Adipose tissue (tissue), 3 donors: ENCODE results near the gene CHMP1A. TPM values are rescaled to one million over a fixed set of nuclear protein-coding genes. Genes with fewer than 3 reads are reported as not detected.

Source experiments
- H3K27ac ChIP-seq: one replicate; pipeline ENCODE4 v1.5.1; 2013; ENCODE audit warnings: low read depth, low read length
- WGBS, 3 donors: extraction: QIAGEN DNeasy Blood & Tissue Kit; methylation state at CpG; one replicate each; pipeline ENCODE4 v1.1.7; 2013; 5-methylcytosine and 5-hydroxymethylcytosine counted together
- polyA plus RNA-seq, 3 donors: library from polyadenylated mRNA; stranded (reverse); fragments of 200-250 nt; gene quantifications; one replicate each; pipeline ENCODE4 v1.2.3, GENCODE V29; 2013
- donor health status: healthy with polysubstance abuse.
- donor health status: Bipolar disorder and iron deficiency.
- donor health status: healthy.

The CHMP1A gene
- polyA plus RNA-seq, 3 donors: 34.9 to 59.4 (median 54.2) TPM

DNA sequence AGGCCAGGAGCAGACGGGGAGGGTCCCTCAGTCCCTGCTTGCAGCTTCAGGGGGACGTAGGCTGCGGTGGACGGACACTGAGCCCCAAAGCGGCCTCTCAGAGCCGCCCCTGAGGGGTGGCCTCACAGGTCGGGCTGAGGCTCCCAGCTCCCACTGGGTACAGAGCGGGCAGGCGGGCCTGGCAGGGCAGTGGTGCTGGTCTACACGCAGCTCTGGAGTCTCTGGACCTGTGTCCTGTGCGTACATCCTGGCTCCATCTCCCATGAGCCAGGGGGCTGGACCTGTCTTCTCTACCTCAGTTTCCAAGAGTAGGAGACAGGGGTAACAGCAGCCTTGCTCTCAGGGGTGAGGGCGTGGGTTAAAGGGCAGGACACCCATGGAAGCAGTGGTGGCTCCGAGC lies 42.3 kb downstream of the CHMP1A start:
- H3K27ac ChIP-seq: no peak overlapping the region
- WGBS, 3 donors: 77 to 82% (median 80%) methylated on average over 11 to 13 of the region's 13 CpGs

DNA sequence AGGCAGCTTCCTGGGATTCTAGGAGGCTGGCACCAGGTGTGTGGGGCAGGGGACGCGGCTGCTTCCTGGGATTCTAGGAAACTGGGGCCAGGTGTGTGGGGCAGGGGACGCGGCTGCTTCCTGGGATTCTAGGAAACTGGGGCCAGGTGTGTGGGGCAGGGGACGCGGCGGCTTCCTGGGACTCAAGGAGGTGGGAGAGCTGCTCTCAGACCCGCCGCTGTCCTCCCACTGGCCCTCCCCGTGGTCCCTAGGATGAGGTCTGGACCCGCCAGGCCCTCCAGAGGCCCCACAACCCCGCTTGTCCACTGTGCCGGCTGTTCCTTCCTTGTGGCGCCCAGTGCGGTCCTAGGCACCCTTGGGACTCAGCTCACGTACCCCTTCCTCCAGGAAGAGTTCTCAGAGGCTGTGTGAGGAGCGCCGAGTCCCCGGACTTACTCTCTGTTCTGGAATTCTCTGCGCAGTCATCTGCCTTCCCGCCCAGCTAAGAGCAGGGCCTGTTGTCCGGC lies 43.5 kb downstream of the CHMP1A start:
- WGBS, 3 donors: 41 to 88% (median 86%) methylated on average over 20 to 22 of the region's 22 CpGs
- H3K27ac ChIP-seq: no peak overlapping the region

- WGBS, 3 donors: 35 to 62% (median 56%) methylated on average over 14 to 19 of the region's 19 CpGs
- no peak within 1 kb of the TSS for H3K27ac ChIP-seq
Observed at GRCh38 chr16:89613231-89613953, 44.1 kb downstream of the CHMP1A start, which contains the start of gene DPEP1. DPEP1 (plus strand) TSS chr16:89613642; CDS start chr16:89630411, 16,769 bp downstream.

DNA sequence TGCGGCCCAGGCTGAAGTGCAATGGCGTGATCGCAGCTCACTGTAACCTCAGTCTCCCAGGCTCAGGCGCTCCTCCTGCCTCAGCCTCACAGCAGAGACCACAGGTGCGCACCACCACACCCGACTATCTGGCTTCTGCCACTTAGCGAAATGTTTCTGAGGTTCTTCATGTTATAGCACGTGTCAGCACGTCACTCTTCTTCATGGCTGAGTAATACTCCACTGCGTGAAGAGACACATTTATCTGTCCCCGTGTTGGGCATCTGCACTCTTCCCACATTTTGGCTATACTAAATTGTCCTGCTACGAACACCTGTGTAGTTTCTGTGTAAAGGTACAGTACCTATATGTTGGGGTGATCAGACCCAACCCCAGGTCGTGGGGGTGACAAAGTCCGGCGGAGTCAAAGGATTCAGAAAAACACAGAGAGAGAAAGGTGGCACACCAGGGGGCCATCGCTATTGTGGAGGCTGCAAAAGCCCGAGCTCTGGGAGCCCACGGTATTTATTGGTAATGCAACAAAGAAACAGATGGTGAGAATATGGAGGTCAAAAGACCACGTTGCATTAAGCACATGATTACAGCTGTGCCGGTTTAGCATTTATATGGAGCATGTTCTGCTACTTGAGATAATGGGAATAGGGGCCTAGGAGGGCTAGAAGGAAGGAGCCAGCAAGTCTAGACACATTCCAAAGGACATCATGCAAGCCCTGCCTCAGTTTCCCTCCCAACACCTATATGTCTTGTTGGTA lies 44.9 kb downstream of the CHMP1A start:
- H3K27ac ChIP-seq: no peak overlapping the region
- WGBS, 3 donors: 84 to 90% (median 87%) methylated on average over 20 of the region's 20 CpGs

DNA sequence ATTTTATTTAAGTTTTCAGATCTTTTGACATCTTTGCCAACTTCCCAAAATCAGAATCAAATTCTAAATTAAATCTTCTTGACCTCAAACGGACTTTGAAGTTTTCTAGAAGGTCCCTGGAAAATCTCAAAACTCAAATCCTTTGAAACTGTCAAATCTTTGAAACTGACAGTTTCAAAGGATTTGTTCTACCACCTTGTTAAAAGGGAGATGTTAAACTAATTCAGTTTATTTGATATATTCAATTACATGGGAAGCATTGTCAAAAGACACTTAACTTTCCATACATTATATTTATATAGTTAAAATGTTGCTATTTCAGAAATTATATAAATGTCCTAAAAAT lies 47.4 kb downstream of the CHMP1A start:
- H3K27ac ChIP-seq: no peak overlapping the region
- WGBS, 3 donors: 72 to 79% (median 79%) methylated on average over 1 of the region's 1 CpG

GRCh38 chr16:89607937-89608740 lies 49.4 kb downstream of the CHMP1A start:
- H3K27ac ChIP-seq: no peak overlapping the region
- 78 to 81% (median 80%) methylated on average over 32 of the region's 32 CpGs for WGBS, 3 donors

- no peak overlapping the region for H3K27ac ChIP-seq
- 84 to 87% (median 86%) methylated on average over 9 of the region's 9 CpGs for WGBS, 3 donors
Observed at GRCh38 chr16:89607453-89607852, 50.1 kb downstream of the CHMP1A start.

DNA sequence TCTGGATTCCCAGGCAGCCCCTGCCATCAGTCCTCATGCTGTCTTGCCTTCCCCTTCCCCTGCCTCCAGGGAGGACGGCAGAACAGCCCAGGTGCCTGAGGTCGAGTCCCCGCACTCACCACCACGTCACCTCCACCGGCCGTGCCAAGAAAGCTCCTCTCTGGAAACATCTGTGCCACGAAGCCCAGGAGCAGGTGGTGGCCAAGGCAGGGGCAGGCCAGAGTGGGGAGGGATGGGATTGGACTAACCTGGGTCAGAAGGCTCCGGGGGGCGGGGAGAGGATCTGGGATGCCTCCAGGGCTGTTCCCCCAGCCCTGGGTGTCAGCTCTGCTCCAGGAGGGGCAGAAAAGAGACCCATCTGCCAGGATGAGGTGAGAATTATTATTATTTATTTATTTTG lies 51.5 kb downstream of the CHMP1A start:
- 85 to 89% (median 88%) methylated on average over 7 to 9 of the region's 9 CpGs for WGBS, 3 donors
- no peak overlapping the region for H3K27ac ChIP-seq

GRCh38 chr16:89605186-89605970 lies 52.1 kb downstream of the CHMP1A start:
- no peak overlapping the region for H3K27ac ChIP-seq
- WGBS, 3 donors: 88 to 93% (median 92%) methylated on average over 33 to 34 of the region's 34 CpGs

GRCh38 chr16:89604764-89605163 lies 52.7 kb downstream of the CHMP1A start:
- 82 to 87% (median 84%) methylated on average over 16 of the region's 16 CpGs for WGBS, 3 donors
- H3K27ac ChIP-seq: no peak overlapping the region

DNA sequence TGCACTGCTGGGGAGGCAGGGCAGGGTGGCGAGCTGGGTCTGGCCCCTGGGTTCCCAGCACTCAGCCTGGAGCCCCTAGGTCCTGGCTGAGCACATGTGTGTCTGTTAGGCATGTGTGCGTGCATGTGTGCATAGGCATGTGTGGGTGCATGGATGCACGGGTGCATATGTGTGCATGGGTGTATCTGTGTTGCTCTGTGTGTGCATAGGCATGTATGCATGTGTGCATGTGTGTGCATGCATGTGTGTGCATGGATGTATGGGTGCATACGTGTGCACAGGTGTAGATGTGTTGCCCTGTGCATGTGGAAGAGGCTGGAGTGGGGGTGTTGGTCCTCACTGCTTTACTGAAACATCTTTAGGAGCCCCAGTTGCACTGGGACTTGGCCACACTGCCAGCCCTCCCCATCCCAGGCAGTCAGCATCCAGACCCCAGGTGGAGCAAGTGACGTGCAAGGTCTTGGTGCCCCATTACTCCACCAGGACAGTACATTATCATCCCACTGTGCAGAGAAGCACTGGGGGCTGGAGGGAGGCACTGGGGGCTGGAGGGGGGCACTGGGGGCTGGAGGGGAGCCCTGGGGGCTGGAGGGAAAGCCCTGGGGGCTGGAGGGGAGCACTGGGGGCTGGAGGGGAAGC lies 54.4 kb downstream of the CHMP1A start:
- 56 to 71% (median 58%) methylated on average over 5 of the region's 5 CpGs for WGBS, 3 donors
- H3K27ac ChIP-seq: no peak overlapping the region

DNA sequence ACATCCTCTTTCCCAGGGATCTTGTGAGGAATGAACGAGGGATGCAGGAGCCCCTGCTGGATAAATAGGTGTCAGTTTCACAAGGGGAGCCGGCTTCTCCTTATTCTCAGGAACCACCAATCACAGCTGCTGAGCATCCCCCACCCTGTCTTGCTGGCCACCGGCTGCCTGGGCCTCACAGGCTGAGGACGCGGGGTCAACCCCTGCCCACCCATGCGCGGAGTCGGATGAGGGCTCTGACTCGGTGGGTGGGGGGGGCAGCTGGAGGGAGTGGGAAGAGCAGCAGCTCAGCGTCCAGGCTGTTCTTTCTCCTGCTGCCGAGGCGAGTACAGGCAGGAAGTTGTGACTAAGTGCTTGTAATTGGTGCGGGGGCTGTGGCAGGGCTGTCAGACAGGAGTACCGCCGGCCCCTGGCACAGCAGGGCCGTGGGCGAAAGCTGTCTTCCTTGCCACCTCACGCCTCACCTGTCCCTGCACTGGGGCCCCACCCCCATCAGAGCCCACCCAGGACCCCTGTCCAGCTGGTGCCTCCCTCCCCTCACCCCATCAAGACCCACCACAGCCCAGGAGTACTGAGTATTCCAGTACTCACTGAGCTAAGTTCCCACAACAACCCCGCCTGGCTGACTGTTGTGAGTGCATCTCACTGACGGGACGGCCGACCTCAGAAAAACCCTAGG lies 55.1 kb downstream of the CHMP1A start:
- H3K27ac ChIP-seq: no peak overlapping the region
- WGBS, 3 donors: 1 to 20% (median 5%) methylated on average over 19 to 22 of the region's 22 CpGs

DNA sequence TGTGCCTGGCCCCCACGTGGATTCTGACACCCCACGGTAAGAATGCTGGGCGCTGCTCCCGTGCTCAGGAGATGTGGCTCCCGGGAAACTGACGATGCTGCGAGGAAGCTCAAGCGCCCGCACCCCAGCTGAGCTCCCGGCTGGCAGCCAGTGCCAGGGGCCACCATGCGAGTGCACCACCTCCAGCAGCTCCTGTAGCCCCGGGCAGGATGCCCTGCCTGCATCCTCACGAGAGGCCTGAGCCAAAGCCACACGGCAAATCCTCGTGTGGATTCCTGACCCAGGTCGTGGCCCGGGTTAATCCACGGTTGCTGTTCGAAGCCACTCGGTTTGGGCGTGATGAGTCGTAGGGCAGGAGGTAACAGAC lies 55.6 kb downstream of the CHMP1A start:
- no peak overlapping the region for H3K27ac ChIP-seq
- 57 to 77% (median 58%) methylated on average over 22 of the region's 22 CpGs for WGBS, 3 donors

GRCh38 chr16:89600956-89601355 lies 56.6 kb downstream of the CHMP1A start:
- WGBS, 3 donors: 68 to 80% (median 76%) methylated on average over 8 of the region's 8 CpGs
- H3K27ac ChIP-seq: no peak overlapping the region

DNA sequence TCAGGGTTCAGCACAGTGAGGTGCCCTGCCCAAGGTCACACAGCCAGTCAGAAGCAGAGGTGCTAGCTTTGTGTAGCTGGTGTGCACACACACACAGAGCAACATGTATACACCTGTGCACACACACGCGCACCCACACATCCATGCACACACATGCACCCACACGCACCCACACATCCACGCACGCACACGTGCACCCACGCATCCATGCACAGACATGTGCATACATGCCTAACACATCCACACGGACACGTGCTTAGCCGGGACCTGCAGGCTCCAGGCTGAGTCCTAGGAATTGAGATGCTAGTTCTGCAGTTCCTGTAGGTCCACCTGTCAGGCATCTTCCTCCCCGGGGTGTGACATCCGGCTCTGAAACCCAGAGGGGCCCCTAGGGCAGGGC lies 57.1 kb downstream of the CHMP1A start:
- H3K27ac ChIP-seq: no peak overlapping the region
- 80 to 87% (median 82%) methylated on average over 12 of the region's 12 CpGs for WGBS, 3 donors

DNA sequence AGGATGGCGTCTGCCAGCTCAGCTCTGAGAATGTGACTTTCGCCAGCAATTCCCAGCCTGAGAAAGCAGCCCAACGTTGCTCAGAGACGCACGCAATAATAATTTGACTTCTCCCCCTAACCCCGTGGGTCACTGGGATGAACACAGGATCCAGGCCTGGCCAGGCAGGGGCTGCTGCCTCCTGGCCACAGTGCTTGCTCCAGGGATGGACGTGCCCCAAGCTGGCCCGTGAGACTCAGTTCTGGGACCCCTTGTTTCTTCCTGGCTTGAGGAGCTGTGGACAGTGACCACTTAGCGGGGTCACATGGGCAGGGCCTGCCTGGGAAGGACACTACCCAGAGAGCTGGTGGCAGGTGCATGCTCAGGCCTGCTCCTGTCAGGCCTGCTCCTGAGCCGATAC lies 57.6 kb downstream of the CHMP1A start:
- WGBS, 3 donors: 76 to 89% (median 87%) methylated on average over 10 of the region's 10 CpGs
- no peak overlapping the region for H3K27ac ChIP-seq

GRCh38 chr16:89599451-89599858 lies 58.1 kb downstream of the CHMP1A start:
- H3K27ac ChIP-seq: no peak overlapping the region
- WGBS, 3 donors: 30 to 47% (median 42%) methylated on average over 8 of the region's 8 CpGs
